NT2/D1 (cell line): ENCODE measurements around the gene CAB39L.

ENCODE experiments used
- DNase-seq: peaks from one replicate; pipeline ENCODE4 v3.0.0-alpha.2; 2011; ENCODE audit warnings: low read depth, low spot score
- H3K27me3 ChIP-seq: 2 replicates; pipeline ENCODE4 v1.6.0; 2011; ENCODE audit warnings: mild to moderate bottlenecking; ENCODE audit not compliant: insufficient read length, insufficient read depth
- H3K36me3 ChIP-seq: 2 replicates; pipeline ENCODE4 v1.6.1; 2011; ENCODE audit warnings: mild to moderate bottlenecking, low read length, mixed read lengths; ENCODE audit not compliant: insufficient read depth, insufficient read length
- H3K4me1 ChIP-seq: 2 replicates; pipeline ENCODE4 v1.5.1; 2011; ENCODE audit not compliant: insufficient read depth, insufficient read length
- H3K4me3 ChIP-seq: 2 replicates; pipeline ENCODE4 v1.5.1; 2011; ENCODE audit warnings: low read depth; ENCODE audit not compliant: insufficient read length
- H3K9ac ChIP-seq: 2 replicates; pipeline ENCODE4 v1.6.0; 2011; ENCODE audit warnings: low read depth; ENCODE audit not compliant: insufficient read length
- H3K9me3 ChIP-seq: 2 replicates; pipeline ENCODE4 v1.5.1; 2011; ENCODE audit warnings: mild to moderate bottlenecking, low read length; ENCODE audit not compliant: insufficient read depth
- SUZ12 ChIP-seq: IDR thresholded peaks from 2 replicates; pipeline ENCODE4 v1.6.1; 2011; ENCODE audit not compliant: insufficient read length, insufficient read depth; ENCODE audit errors: extremely low read depth
- YY1 ChIP-seq: IDR thresholded peaks from 2 replicates; pipeline ENCODE4 v1.6.1; 2011; ENCODE audit not compliant: insufficient read length, insufficient read depth
- ZNF274 ChIP-seq: IDR thresholded peaks from 2 replicates; pipeline ENCODE4 v1.6.1; 2011; ENCODE audit warnings: mild to moderate bottlenecking, low read depth, low read length

Gene CAB39L

GRCh38 chr13:49343731-49344130 lies 100.1 kb downstream of the CAB39L start:
- Histone ChIP-seq H3K4me3 (no peak overlapping the region), H3K27me3 (no peaks in the 10 kb centered on the region), H3K9me3 (no peaks in the 10 kb centered on the region), H3K4me1 (no peaks in the 10 kb centered on the region), H3K9ac (no peak overlapping the region), H3K36me3 (no peaks in the 10 kb centered on the region)
- DNase-seq: no peak
- TF ChIP-seq ZNF274 (no peak), YY1 (no peak)

DNA sequence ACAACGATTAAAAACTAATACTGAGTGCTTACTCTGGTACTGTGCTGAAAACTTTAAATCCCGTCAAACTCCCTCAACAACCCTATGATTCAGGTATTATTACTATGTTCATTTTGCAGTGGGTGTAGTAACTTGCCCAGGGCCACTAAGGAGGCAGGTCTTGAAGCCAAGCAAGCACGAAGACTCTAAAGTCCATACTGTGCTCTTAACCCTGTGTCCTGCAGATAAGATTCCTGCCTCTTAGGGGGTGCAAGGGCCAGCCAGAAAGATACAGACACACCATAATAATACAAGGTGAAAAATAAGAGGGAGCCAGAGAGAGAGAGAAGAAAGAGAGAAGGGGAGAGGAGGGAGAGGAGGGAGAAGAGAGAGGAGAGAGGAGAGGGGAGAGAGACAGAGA lies 100.6 kb downstream of the CAB39L start:
- Histone ChIP-seq H3K4me1 (no peaks in the 10 kb centered on the region), H3K9ac (no peak overlapping the region), H3K4me3 (no peak overlapping the region), H3K9me3 (no peaks in the 10 kb centered on the region), H3K36me3 (no peaks in the 10 kb centered on the region), H3K27me3 (no peaks in the 10 kb centered on the region)
- TF ChIP-seq SUZ12 (no peak), YY1 (no peak), ZNF274 (no peak)
- DNase-seq: no peak

GRCh38 chr13:49342454-49342853 lies 101.4 kb downstream of the CAB39L start:
- no peaks in the 10 kb centered on the region for H3K4me1 ChIP-seq
- H3K9me3 ChIP-seq: no peaks in the 10 kb centered on the region
- no peak for DNase-seq
- TF ChIP-seq ZNF274 (no peak), YY1 (no peak), SUZ12 (no peak)
- H3K4me3 ChIP-seq: no peak overlapping the region
- H3K9ac ChIP-seq: no peak overlapping the region
- H3K27me3 ChIP-seq: no peaks in the 10 kb centered on the region
- no peaks in the 10 kb centered on the region for H3K36me3 ChIP-seq

GRCh38 chr13:49341941-49342340 lies 101.9 kb downstream of the CAB39L start:
- Histone ChIP-seq H3K9ac (no peak overlapping the region), H3K4me1 (no peaks in the 10 kb centered on the region), H3K36me3 (no peaks in the 10 kb centered on the region), H3K27me3 (no peaks in the 10 kb centered on the region), H3K9me3 (no peaks in the 10 kb centered on the region), H3K4me3 (no peak overlapping the region)
- no peak for TF ChIP-seq ZNF274
- TF ChIP-seq SUZ12: no peak
- no peak for TF ChIP-seq YY1
- no peak for DNase-seq

DNA sequence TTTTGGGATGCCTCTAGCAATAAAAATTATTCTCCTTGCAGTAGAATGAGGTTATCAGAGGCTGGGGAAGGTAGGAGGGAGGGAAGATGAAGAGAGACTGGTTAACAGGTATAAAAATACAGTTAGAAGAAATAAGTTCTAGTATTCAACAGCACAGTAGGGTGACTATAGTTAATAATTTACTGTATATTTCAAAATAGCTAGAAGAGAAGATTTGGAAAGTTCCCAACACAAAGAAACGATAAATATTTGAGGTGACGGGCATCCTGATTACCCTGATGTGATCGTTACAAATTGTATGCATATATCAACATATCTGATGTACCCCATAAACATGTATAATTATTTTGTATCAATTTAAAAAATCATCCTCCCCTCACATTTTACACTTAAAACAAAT lies 102.3 kb downstream of the CAB39L start:
- Histone ChIP-seq H3K27me3 (no peaks in the 10 kb centered on the region), H3K4me3 (no peak overlapping the region)
- no peak for TF ChIP-seq SUZ12
- no peak for TF ChIP-seq YY1
- no peak for TF ChIP-seq ZNF274

DNA sequence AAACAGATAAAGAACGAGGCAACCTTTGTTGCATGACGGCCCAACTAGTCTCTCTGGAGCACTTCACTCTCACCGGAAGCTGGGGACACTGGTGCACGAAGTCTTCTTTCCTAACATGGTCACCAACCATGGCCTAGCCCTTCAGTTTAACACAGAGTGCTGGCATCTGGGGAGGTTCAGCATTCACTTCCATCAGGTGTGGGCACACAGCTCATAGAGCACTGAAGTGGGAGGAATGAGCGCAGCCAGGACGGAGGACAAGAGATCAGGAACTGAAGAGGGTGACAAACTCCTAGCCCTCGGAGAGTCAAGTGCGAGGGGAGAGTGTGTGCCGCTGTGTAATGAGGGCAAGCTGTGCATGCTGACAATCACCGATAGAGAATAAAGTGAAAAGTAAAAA lies 103.7 kb downstream of the CAB39L start:
- Histone ChIP-seq H3K4me1 (no peaks in the 10 kb centered on the region), H3K27me3 (no peaks in the 10 kb centered on the region), H3K9ac (no peak overlapping the region), H3K9me3 (no peaks in the 10 kb centered on the region), H3K4me3 (no peak overlapping the region), H3K36me3 (no peaks in the 10 kb centered on the region)
- TF ChIP-seq YY1: no peak
- no peak for TF ChIP-seq SUZ12
- no peak for TF ChIP-seq ZNF274
- DNase-seq: no peak

More for the DNA sequence above, 102.3 kb downstream of the CAB39L start:
- Histone ChIP-seq H3K36me3 (no peaks in the 10 kb centered on the region), H3K9me3 (no peaks in the 10 kb centered on the region), H3K9ac (no peak overlapping the region), H3K4me1 (no peaks in the 10 kb centered on the region)
- DNase-seq: no peak

DNA sequence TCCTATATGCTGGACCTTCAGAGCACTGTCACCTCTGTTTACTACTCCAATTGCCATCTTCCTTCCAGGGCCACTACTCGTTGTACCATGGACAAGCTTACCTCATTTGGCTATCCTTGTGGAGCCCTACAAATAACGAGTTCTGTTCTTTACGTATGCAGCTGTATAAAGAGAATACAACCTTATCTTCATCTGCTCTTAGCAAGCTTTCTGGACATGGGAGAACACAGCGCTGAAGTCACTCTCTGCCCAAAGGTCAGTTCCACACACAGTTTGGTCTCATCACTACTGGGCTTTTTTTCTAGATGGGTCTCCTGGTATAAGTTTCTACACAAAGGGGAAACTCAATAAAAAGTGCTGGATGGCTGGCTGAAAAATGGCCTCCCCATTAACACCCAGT lies 107.2 kb downstream of the CAB39L start:
- Histone ChIP-seq H3K9ac (no peak overlapping the region), H3K36me3 (no peaks in the 10 kb centered on the region), H3K9me3 (no peaks in the 10 kb centered on the region), H3K27me3 (no peaks in the 10 kb centered on the region), H3K4me3 (no peak overlapping the region), H3K4me1 (no peaks in the 10 kb centered on the region)
- TF ChIP-seq SUZ12 (no peak), YY1 (no peak), ZNF274 (no peak)
- no peak for DNase-seq

GRCh38 chr13:49330546-49330864 lies 113.4 kb downstream of the CAB39L start:
- Histone ChIP-seq H3K36me3 (no peaks in the 10 kb centered on the region), H3K9me3 (no peaks in the 10 kb centered on the region), H3K9ac (no peak overlapping the region), H3K4me1 (no peaks in the 10 kb centered on the region), H3K4me3 (no peak overlapping the region), H3K27me3 (no peaks in the 10 kb centered on the region)
- DNase-seq: no peak
- TF ChIP-seq SUZ12 (no peak), YY1 (no peak), ZNF274 (no peak)
